Measurements from ENCODE around the gene NLRP6.

The NLRP6 gene

GRCh38 chr11:292211-293121, 14.3 kb downstream of the NLRP6 start:
- TF ChIP-seq RAD21 (IDR thresholded peaks at IDR 0.05; ENCODE audit: low read depth) (no peak), USF1 (IDR thresholded peaks at IDR 0.05) (no peak), ZBTB7A (IDR thresholded peaks at IDR 0.05; ENCODE audit: low read depth) (no peak), MAX (IDR thresholded peaks at IDR 0.05) (no peak), REST (IDR thresholded peaks at IDR 0.05; ENCODE audit: low read depth) (no peak), NFIC (IDR thresholded peaks at IDR 0.05) (no peak), FOXM1 (IDR thresholded peaks at IDR 0.05; ENCODE audit: borderline replicate concordance, low read depth) (no peak), EGR1 (IDR thresholded peaks at IDR 0.05) (no peak), TAF1 (IDR thresholded peaks at IDR 0.05; ENCODE audit: low read depth) (no peak), TCF12 (IDR thresholded peaks at IDR 0.05; ENCODE audit: low read depth) (no peak), TEAD4 (IDR thresholded peaks at IDR 0.05) (no peak), CREB1 (IDR thresholded peaks at IDR 0.05; ENCODE audit: low read depth) (no peak), EP300 (IDR thresholded peaks at IDR 0.05; ENCODE audit: borderline replicate concordance) (no peak), YY1 (IDR thresholded peaks at IDR 0.05; ENCODE audit: low read depth) (no peak), CEBPB (IDR thresholded peaks at IDR 0.05) (no peak)

- TF ChIP-seq NFIC (IDR thresholded peaks at IDR 0.05) (no peak), CREB1 (IDR thresholded peaks at IDR 0.05; ENCODE audit: low read depth) (no peak), TCF12 (IDR thresholded peaks at IDR 0.05; ENCODE audit: low read depth) (no peak), EGR1 (IDR thresholded peaks at IDR 0.05) (no peak), TAF1 (IDR thresholded peaks at IDR 0.05; ENCODE audit: low read depth) (no peak), CEBPB (IDR thresholded peaks at IDR 0.05) (no peak), EP300 (IDR thresholded peaks at IDR 0.05; ENCODE audit: borderline replicate concordance) (no peak), ZBTB7A (IDR thresholded peaks at IDR 0.05; ENCODE audit: low read depth) (no peak), USF1 (IDR thresholded peaks at IDR 0.05) (no peak), FOXM1 (IDR thresholded peaks at IDR 0.05; ENCODE audit: borderline replicate concordance, low read depth) (no peak)
Measured at GRCh38 chr11:293271-293851, 15.2 kb downstream of the NLRP6 start.

- no peak for TF ChIP-seq RAD21 (IDR thresholded peaks at IDR 0.05; ENCODE audit: low read depth)
- no peak for TF ChIP-seq EP300 (IDR thresholded peaks at IDR 0.05; ENCODE audit: borderline replicate concordance)
- no peak for TF ChIP-seq NFIC (IDR thresholded peaks at IDR 0.05)
- no peak for TF ChIP-seq USF1 (IDR thresholded peaks at IDR 0.05)
Measured at GRCh38 chr11:293852-294661, 15.8 kb downstream of the NLRP6 start.

- TF ChIP-seq TAF1 (IDR thresholded peaks at IDR 0.05; ENCODE audit: low read depth) (no peak), TEAD4 (IDR thresholded peaks at IDR 0.05) (no peak), FOXM1 (IDR thresholded peaks at IDR 0.05; ENCODE audit: borderline replicate concordance, low read depth) (no peak), EP300 (IDR thresholded peaks at IDR 0.05; ENCODE audit: borderline replicate concordance) (no peak), USF1 (IDR thresholded peaks at IDR 0.05) (no peak), RAD21 (IDR thresholded peaks at IDR 0.05; ENCODE audit: low read depth) (no peak)
Measured at GRCh38 chr11:294780-295179, 16.6 kb downstream of the NLRP6 start.

- TF ChIP-seq RAD21 (IDR thresholded peaks at IDR 0.05; ENCODE audit: low read depth) (no peak), USF1 (IDR thresholded peaks at IDR 0.05) (no peak), EP300 (IDR thresholded peaks at IDR 0.05; ENCODE audit: borderline replicate concordance) (no peak), TCF12 (IDR thresholded peaks at IDR 0.05; ENCODE audit: low read depth) (no peak), YY1 (IDR thresholded peaks at IDR 0.05; ENCODE audit: low read depth) (no peak), NFIC (IDR thresholded peaks at IDR 0.05) (no peak), FOXM1 (IDR thresholded peaks at IDR 0.05; ENCODE audit: borderline replicate concordance, low read depth) (no peak), EGR1 (IDR thresholded peaks at IDR 0.05) (no peak), REST (IDR thresholded peaks at IDR 0.05; ENCODE audit: low read depth) (no peak), CEBPB (IDR thresholded peaks at IDR 0.05) (no peak), CREB1 (IDR thresholded peaks at IDR 0.05; ENCODE audit: low read depth) (no peak), TEAD4 (IDR thresholded peaks at IDR 0.05) (no peak), TAF1 (IDR thresholded peaks at IDR 0.05; ENCODE audit: low read depth) (no peak), MAX (IDR thresholded peaks at IDR 0.05) (no peak), ZBTB7A (IDR thresholded peaks at IDR 0.05; ENCODE audit: low read depth) (no peak)
Measured at GRCh38 chr11:295351-296170, 17.4 kb downstream of the NLRP6 start.

Data from Ishikawa (cell line).